ENCODE results near the gene KCNJ4. TPM values are rescaled to one million over a fixed set of nuclear protein-coding genes. Genes with fewer than 3 reads are reported as not detected.
"Not testable (repeated sequence)": the region's sequence is repeated elsewhere in the genome, so short reads cannot be mapped to it uniquely, and the experiment has no call there.

KCNJ4 gene
- total RNA-seq, 3 donors from 2014 or later = not detected

DNA sequence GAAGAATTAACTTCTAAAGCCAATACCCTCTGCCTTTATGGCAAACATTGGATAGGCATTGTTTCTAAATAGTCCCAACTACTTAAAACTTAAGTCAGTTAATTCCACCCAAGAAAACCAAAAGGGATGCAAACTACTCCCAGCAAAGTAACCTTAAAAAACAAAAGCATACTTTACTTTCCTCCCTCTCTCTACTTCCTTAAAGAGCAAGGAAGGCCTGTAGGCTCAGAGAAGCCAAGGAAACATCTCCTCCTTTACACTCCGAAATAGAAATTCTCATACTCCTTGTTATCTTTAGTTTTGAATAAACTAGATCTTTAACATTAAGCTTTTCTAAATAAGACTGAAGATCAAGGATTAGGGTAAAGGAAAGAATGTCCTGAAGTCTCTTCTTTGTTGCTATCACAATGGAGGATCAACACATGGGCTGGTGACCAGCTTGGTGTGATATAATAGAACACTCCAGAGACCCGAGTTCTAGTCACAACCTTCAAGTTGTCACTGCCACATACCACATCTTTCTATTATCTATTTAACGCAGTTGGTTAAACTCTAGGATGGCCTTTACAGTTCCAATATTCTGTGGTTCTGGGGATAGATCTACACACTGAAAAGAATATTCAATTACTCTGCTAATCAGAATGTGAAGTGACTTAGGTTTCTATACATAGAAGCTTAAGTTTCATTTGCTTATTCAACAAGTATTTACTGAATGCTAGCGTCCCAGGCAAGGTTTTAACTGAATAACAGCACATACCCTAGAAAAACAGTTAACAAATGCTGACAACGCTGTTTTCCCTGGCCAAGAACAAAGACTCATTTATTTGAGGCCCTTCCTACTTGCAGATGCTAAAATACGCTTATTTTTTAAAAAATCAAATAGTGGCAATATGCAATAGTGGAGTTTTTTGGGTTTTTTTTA lies 66.2 kb downstream of the KCNJ4 start:
- intact Hi-C loops (cut with DNase I, micrococcal nuclease); H3K9me3 ChIP-seq; ATAC-seq; H3K4me3 ChIP-seq; DNase-seq; H3K36me3 ChIP-seq (ENCODE audit: low read depth); H3K4me1 ChIP-seq (ENCODE audit: low read depth): not testable (repeated sequence)

DNA sequence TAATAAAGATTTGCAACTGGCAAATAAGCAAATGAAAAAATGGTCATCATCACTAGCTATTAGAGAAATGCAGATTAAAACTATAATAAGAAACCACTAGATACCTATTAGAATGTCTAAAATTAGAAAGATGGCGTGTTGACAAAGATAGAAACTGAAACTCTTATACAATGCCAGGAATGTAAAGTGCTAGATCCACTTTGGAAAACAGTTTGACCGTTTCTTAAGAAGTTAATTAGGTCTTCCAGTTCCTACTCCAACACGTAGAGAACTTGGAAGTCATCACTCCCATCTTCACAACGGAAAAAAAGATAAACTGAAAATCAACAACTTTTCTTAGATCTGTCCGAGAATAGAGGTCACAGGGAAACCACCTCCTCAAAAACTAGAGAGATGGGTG lies 68.1 kb downstream of the KCNJ4 start:
- ATAC-seq; intact Hi-C loops (cut with DNase I, micrococcal nuclease); H3K9me3 ChIP-seq; DNase-seq; H3K4me3 ChIP-seq; H3K4me1 ChIP-seq (ENCODE audit: low read depth); H3K36me3 ChIP-seq (ENCODE audit: low read depth): not testable (repeated sequence)

DNA sequence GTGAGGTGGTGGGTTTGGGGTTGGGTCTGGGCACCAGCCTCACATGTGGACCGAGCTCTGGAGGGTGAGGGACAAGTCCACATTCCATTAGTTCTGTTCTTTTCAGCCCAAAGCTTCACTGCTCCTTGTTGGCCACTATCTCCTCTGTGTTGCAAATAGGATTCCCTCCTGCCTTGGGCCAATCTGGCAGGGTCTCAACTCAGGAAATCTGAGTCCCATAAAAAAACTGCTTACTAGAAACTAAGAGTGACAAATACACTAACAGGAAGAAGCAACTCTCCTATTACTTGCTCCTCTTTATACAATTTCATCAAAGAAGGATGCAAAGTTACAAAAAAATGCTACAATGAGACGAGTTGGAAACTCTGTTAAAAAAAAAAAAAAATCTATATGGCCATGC lies 71.6 kb downstream of the KCNJ4 start:
- Histone ChIP-seq H3K36me3 (ENCODE audit: low read depth) (no peaks in the 10 kb centered on the region), H3K9me3 (no peaks in the 10 kb centered on the region), H3K4me1 (ENCODE audit: low read depth) (no peaks in the 10 kb centered on the region), H3K4me3 (no peak overlapping the region)
- ATAC-seq (no peak), DNase-seq (no peak)
- intact Hi-C loops (cut with DNase I, micrococcal nuclease) = no loop called here
- TF ChIP-seq, protein P1, sequence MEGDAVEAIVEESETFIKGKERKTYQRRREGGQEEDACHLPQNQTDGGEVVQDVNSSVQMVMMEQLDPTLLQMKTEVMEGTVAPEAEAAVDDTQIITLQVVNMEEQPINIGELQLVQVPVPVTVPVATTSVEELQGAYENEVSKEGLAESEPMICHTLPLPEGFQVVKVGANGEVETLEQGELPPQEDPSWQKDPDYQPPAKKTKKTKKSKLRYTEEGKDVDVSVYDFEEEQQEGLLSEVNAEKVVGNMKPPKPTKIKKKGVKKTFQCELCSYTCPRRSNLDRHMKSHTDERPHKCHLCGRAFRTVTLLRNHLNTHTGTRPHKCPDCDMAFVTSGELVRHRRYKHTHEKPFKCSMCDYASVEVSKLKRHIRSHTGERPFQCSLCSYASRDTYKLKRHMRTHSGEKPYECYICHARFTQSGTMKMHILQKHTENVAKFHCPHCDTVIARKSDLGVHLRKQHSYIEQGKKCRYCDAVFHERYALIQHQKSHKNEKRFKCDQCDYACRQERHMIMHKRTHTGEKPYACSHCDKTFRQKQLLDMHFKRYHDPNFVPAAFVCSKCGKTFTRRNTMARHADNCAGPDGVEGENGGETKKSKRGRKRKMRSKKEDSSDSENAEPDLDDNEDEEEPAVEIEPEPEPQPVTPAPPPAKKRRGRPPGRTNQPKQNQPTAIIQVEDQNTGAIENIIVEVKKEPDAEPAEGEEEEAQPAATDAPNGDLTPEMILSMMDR (IDR thresholded peaks at IDR 0.05) = no peak

DNA sequence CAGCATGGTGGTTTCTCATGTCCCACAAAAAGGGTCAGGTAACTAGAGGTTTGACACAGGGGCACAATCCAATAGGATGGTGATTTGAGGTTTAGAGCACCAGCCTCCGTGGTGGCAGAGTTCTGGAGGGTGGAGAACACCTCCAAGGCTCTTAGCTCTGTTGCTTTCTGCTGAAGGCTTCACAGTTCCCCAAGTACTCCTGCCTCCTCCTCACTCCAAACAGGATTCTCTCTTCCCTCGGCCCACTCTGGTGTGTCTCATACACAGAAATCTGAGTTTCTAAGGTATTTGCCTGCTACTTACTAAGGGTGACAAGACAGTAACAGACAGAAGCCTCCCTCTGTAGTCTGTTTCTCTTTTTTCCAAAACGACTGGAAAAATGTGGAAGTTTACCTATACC lies 73.6 kb downstream of the KCNJ4 start:
- H3K4me3 ChIP-seq; H3K36me3 ChIP-seq (ENCODE audit: low read depth); intact Hi-C loops (cut with DNase I, micrococcal nuclease); ATAC-seq; DNase-seq; H3K4me1 ChIP-seq (ENCODE audit: low read depth); H3K9me3 ChIP-seq: not testable (repeated sequence)

Other genes with a start within 250 kb of the KCNJ4 start
- 10 to 100 TPM; 35.9 to 63.1 (median 38.2) TPM for gene TMEM184B, start 182.2 kb downstream of the KCNJ4 start, total RNA-seq
- 100 to 1,000 TPM in 1 of 3 donors, 10 to 100 TPM in 2; 87.8 to 100 (median 89.8) TPM for gene CSNK1E, start 137.8 kb downstream of the KCNJ4 start, total RNA-seq
- gene KDELR3, start 12.9 kb upstream of the KCNJ4 start, total RNA-seq = 10 to 100 TPM in 2 of 3 donors, 1 to 10 TPM in 1; 4.2 to 14.4 (median 11.3) TPM
- 100 to 1,000 TPM; 279 to 464 (median 363) TPM for gene DDX17, start 51.1 kb upstream of the KCNJ4 start, total RNA-seq
- gene DMC1, start 115.0 kb upstream of the KCNJ4 start, total RNA-seq = 1 to 10 TPM; 1.3 to 1.8 (median 1.7) TPM
- gene FAM227A, start 201.2 kb upstream of the KCNJ4 start, total RNA-seq = 1 to 10 TPM in 2 of 3 donors, under 1 TPM in 1; 0.52 to 1.5 (median 1.3) TPM
- 10 to 100 TPM; 22.8 to 46.5 (median 30.0) TPM for gene CBY1, start 201.4 kb upstream of the KCNJ4 start, total RNA-seq
- gene TOMM22, start 226.8 kb upstream of the KCNJ4 start, total RNA-seq = 10 to 100 TPM; 64.5 to 84.4 (median 72.4) TPM
- 10 to 100 TPM; 82.5 to 98.3 (median 87.9) TPM for gene JOSD1, start 245.7 kb upstream of the KCNJ4 start, total RNA-seq

All from mucosa of descending colon (tissue), 3 donors.